ENCODE measurements around the gene ZBTB16.

Gene ZBTB16

GRCh38 chr11:114259551-114259983 lies 200.1 kb downstream of the ZBTB16 start:
- H3K36me3 ChIP-seq (ENCODE audit: control insufficient read depth, insufficient read depth, low read length) = no peaks in the 10 kb centered on the region
- H3K9ac ChIP-seq (ENCODE audit: low read depth, low read length) = no peak overlapping the region
- H3K27ac ChIP-seq (ENCODE audit: low read depth, low read length) = no peak overlapping the region
- H3K9me3 ChIP-seq (ENCODE audit: control insufficient read depth, insufficient read depth, low read length) = no peaks in the 10 kb centered on the region
- H3K4me3 ChIP-seq (ENCODE audit: low read depth, low read length) = no peak overlapping the region
- H3K4me1 ChIP-seq (ENCODE audit: control insufficient read depth, insufficient read depth, low read length) = peaks cover 6% of the 10 kb centered on the region; the same call in 1 of the 2 replicates
- H3K27me3 ChIP-seq (ENCODE audit: control insufficient read depth, insufficient read depth, low read length) = no peaks in the 10 kb centered on the region; the same call in 1 of the 2 replicates

- Histone ChIP-seq H3K27me3 (ENCODE audit: control insufficient read depth, insufficient read depth, low read length) (no peaks in the 10 kb centered on the region; the same call in 1 of the 2 replicates), H3K9me3 (ENCODE audit: control insufficient read depth, insufficient read depth, low read length) (no peaks in the 10 kb centered on the region)
Observed at GRCh38 chr11:114260077-114260476, 200.6 kb downstream of the ZBTB16 start.

GRCh38 chr11:114260483-114260882 lies 201.0 kb downstream of the ZBTB16 start:
- Histone ChIP-seq H3K27me3 (ENCODE audit: control insufficient read depth, insufficient read depth, low read length) (no peaks in the 10 kb centered on the region; the same call in 1 of the 2 replicates), H3K4me1 (ENCODE audit: control insufficient read depth, insufficient read depth, low read length) (peaks cover 6% of the 10 kb centered on the region; the same call in 1 of the 2 replicates), H3K9me3 (ENCODE audit: control insufficient read depth, insufficient read depth, low read length) (no peaks in the 10 kb centered on the region), H3K36me3 (ENCODE audit: control insufficient read depth, insufficient read depth, low read length) (no peaks in the 10 kb centered on the region), H3K4me3 (ENCODE audit: low read depth, low read length) (no peak overlapping the region), H3K27ac (ENCODE audit: low read depth, low read length) (no peak overlapping the region), H3K9ac (ENCODE audit: low read depth, low read length) (no peak overlapping the region)

More at GRCh38 chr11:114260077-114260476, 200.6 kb downstream of the ZBTB16 start:
- no peak overlapping the region for H3K9ac ChIP-seq (ENCODE audit: low read depth, low read length)
- H3K36me3 ChIP-seq (ENCODE audit: control insufficient read depth, insufficient read depth, low read length) = no peaks in the 10 kb centered on the region
- no peak overlapping the region for H3K27ac ChIP-seq (ENCODE audit: low read depth, low read length)
- H3K4me1 ChIP-seq (ENCODE audit: control insufficient read depth, insufficient read depth, low read length) = peaks cover 6% of the 10 kb centered on the region; the same call in 1 of the 2 replicates
- no peak overlapping the region for H3K4me3 ChIP-seq (ENCODE audit: low read depth, low read length)

- peaks cover 3% of the 10 kb centered on the region; the same call in 1 of the 2 replicates for H3K4me1 ChIP-seq (ENCODE audit: control insufficient read depth, insufficient read depth, low read length)
- H3K27ac ChIP-seq (ENCODE audit: low read depth, low read length) = no peak overlapping the region
- H3K36me3 ChIP-seq (ENCODE audit: control insufficient read depth, insufficient read depth, low read length) = no peaks in the 10 kb centered on the region
- no peaks in the 10 kb centered on the region for H3K27me3 ChIP-seq (ENCODE audit: control insufficient read depth, insufficient read depth, low read length)
- no peak overlapping the region for H3K4me3 ChIP-seq (ENCODE audit: low read depth, low read length)
- no peaks in the 10 kb centered on the region for H3K9me3 ChIP-seq (ENCODE audit: control insufficient read depth, insufficient read depth, low read length)
- no peak overlapping the region for H3K9ac ChIP-seq (ENCODE audit: low read depth, low read length)
Observed at GRCh38 chr11:114261791-114262190, 202.3 kb downstream of the ZBTB16 start.

GRCh38 chr11:114262681-114263512 lies 203.4 kb downstream of the ZBTB16 start:
- no peaks in the 10 kb centered on the region for H3K36me3 ChIP-seq (ENCODE audit: control insufficient read depth, insufficient read depth, low read length)
- H3K9me3 ChIP-seq (ENCODE audit: control insufficient read depth, insufficient read depth, low read length) = no peaks in the 10 kb centered on the region
- H3K4me3 ChIP-seq (ENCODE audit: low read depth, low read length) = no peak overlapping the region
- H3K9ac ChIP-seq (ENCODE audit: low read depth, low read length) = no peak overlapping the region
- H3K27ac ChIP-seq (ENCODE audit: low read depth, low read length) = no peak overlapping the region
- no peaks in the 10 kb centered on the region for H3K4me1 ChIP-seq (ENCODE audit: control insufficient read depth, insufficient read depth, low read length)
- H3K27me3 ChIP-seq (ENCODE audit: control insufficient read depth, insufficient read depth, low read length) = no peaks in the 10 kb centered on the region

GRCh38 chr11:114263513-114264170 lies 204.1 kb downstream of the ZBTB16 start:
- no peaks in the 10 kb centered on the region for H3K36me3 ChIP-seq (ENCODE audit: control insufficient read depth, insufficient read depth, low read length)
- H3K27ac ChIP-seq (ENCODE audit: low read depth, low read length) = no peak overlapping the region
- no peak overlapping the region for H3K9ac ChIP-seq (ENCODE audit: low read depth, low read length)
- H3K27me3 ChIP-seq (ENCODE audit: control insufficient read depth, insufficient read depth, low read length) = no peaks in the 10 kb centered on the region
- no peaks in the 10 kb centered on the region for H3K4me1 ChIP-seq (ENCODE audit: control insufficient read depth, insufficient read depth, low read length)
- H3K9me3 ChIP-seq (ENCODE audit: control insufficient read depth, insufficient read depth, low read length) = no peaks in the 10 kb centered on the region
- H3K4me3 ChIP-seq (ENCODE audit: low read depth, low read length) = no peak overlapping the region

GRCh38 chr11:114264381-114264780 lies 204.9 kb downstream of the ZBTB16 start:
- no peaks in the 10 kb centered on the region for H3K4me1 ChIP-seq (ENCODE audit: control insufficient read depth, insufficient read depth, low read length)

GRCh38 chr11:114265122-114265878 lies 205.8 kb downstream of the ZBTB16 start:
- H3K9ac ChIP-seq (ENCODE audit: low read depth, low read length) = no peak overlapping the region
- no peak overlapping the region for H3K4me3 ChIP-seq (ENCODE audit: low read depth, low read length)
- H3K9me3 ChIP-seq (ENCODE audit: control insufficient read depth, insufficient read depth, low read length) = no peaks in the 10 kb centered on the region
- no peaks in the 10 kb centered on the region for H3K4me1 ChIP-seq (ENCODE audit: control insufficient read depth, insufficient read depth, low read length)
- H3K27ac ChIP-seq (ENCODE audit: low read depth, low read length) = no peak overlapping the region
- no peaks in the 10 kb centered on the region for H3K27me3 ChIP-seq (ENCODE audit: control insufficient read depth, insufficient read depth, low read length)
- no peaks in the 10 kb centered on the region for H3K36me3 ChIP-seq (ENCODE audit: control insufficient read depth, insufficient read depth, low read length)

More at GRCh38 chr11:114264381-114264780, 204.9 kb downstream of the ZBTB16 start:
- Histone ChIP-seq H3K27me3 (ENCODE audit: control insufficient read depth, insufficient read depth, low read length) (no peaks in the 10 kb centered on the region), H3K9me3 (ENCODE audit: control insufficient read depth, insufficient read depth, low read length) (no peaks in the 10 kb centered on the region), H3K9ac (ENCODE audit: low read depth, low read length) (no peak overlapping the region), H3K36me3 (ENCODE audit: control insufficient read depth, insufficient read depth, low read length) (no peaks in the 10 kb centered on the region), H3K27ac (ENCODE audit: low read depth, low read length) (no peak overlapping the region), H3K4me3 (ENCODE audit: low read depth, low read length) (no peak overlapping the region)

GRCh38 chr11:114269498-114269897 lies 210.0 kb downstream of the ZBTB16 start:
- H3K9me3 ChIP-seq (ENCODE audit: control insufficient read depth, insufficient read depth, low read length) = no peaks in the 10 kb centered on the region
- H3K4me1 ChIP-seq (ENCODE audit: control insufficient read depth, insufficient read depth, low read length) = no peaks in the 10 kb centered on the region
- H3K9ac ChIP-seq (ENCODE audit: low read depth, low read length) = no peak overlapping the region
- no peak overlapping the region for H3K4me3 ChIP-seq (ENCODE audit: low read depth, low read length)
- H3K36me3 ChIP-seq (ENCODE audit: control insufficient read depth, insufficient read depth, low read length) = no peaks in the 10 kb centered on the region
- no peaks in the 10 kb centered on the region for H3K27me3 ChIP-seq (ENCODE audit: control insufficient read depth, insufficient read depth, low read length)
- no peak overlapping the region for H3K27ac ChIP-seq (ENCODE audit: low read depth, low read length)

- Histone ChIP-seq H3K4me1 (ENCODE audit: control insufficient read depth, insufficient read depth, low read length) (no peaks in the 10 kb centered on the region), H3K4me3 (ENCODE audit: low read depth, low read length) (no peak overlapping the region), H3K9ac (ENCODE audit: low read depth, low read length) (no peak overlapping the region), H3K9me3 (ENCODE audit: control insufficient read depth, insufficient read depth, low read length) (no peaks in the 10 kb centered on the region), H3K27me3 (ENCODE audit: control insufficient read depth, insufficient read depth, low read length) (no peaks in the 10 kb centered on the region), H3K27ac (ENCODE audit: low read depth, low read length) (no peak overlapping the region), H3K36me3 (ENCODE audit: control insufficient read depth, insufficient read depth, low read length) (no peaks in the 10 kb centered on the region)
Observed at GRCh38 chr11:114270531-114271270, 211.2 kb downstream of the ZBTB16 start.
